Measurements from ENCODE around the gene XYLT1.

- no peak for TF ChIP-seq CTCF (IDR thresholded peaks at IDR 0.05)
- no peak for TF ChIP-seq POLR2A (IDR thresholded peaks at IDR 0.05)
Observed at GRCh38 chr16:17145029-17145428, 325.7 kb downstream of the XYLT1 start.

Data from thyroid gland (tissue), 4 donors.